Lung (tissue), 12 donors: ENCODE measurements around the gene TRIM14. TPM values are rescaled to one million over a fixed set of nuclear protein-coding genes. Genes with fewer than 3 reads are reported as not detected.

Experiments used
- ATAC-seq: fragments of 200-7000 bp; cut with Tn5 transposase; one replicate; pipeline ENCODE4 v1.9.1; 2020; ENCODE audit warnings: moderate number of reproducible peaks; ENCODE audit not compliant: insufficient read depth, low FRiP score
- DNase-seq, 3 donors: peaks; one replicate each; pipeline ENCODE4 v3.0.0-alpha.2; 2013 to 2017
- H3K27ac ChIP-seq, 2 donors: one replicate each; pipeline ENCODE4 v1.5.1; 2013; ENCODE audit warnings: mild to moderate bottlenecking in 2 of 2, moderate library complexity in 2 of 2, control low read depth in 1 of 2, inconsistent platforms in 1 of 2, low read depth in 1 of 2, low read length in 1 of 2
- H3K27me3 ChIP-seq, 3 donors: one replicate each; pipeline ENCODE4 v1.5.1; 2013; ENCODE audit warnings: low read length in 2 of 3; ENCODE audit not compliant: control insufficient read depth in 3 of 3, insufficient read depth in 3 of 3
- H3K36me3 ChIP-seq, 4 donors: one replicate each; pipeline ENCODE4 v1.5.1; 2013; ENCODE audit warnings: low read length in 4 of 4, mild to moderate bottlenecking in 1 of 4, moderate library complexity in 1 of 4; ENCODE audit not compliant: control insufficient read depth in 4 of 4, insufficient read depth in 4 of 4
- H3K4me1 ChIP-seq, 5 donors: one replicate each; pipeline ENCODE4 v1.5.1; 2013; ENCODE audit warnings: low read length in 5 of 5, mild to moderate bottlenecking in 2 of 5, moderate library complexity in 1 of 5; ENCODE audit not compliant: control insufficient read depth in 5 of 5, insufficient read depth in 5 of 5
- H3K4me3 ChIP-seq: one replicate; pipeline ENCODE4 v1.5.1; 2013; ENCODE audit warnings: mild to moderate bottlenecking, control low read depth, moderate library complexity
- H3K9ac ChIP-seq, 2 donors: one replicate each; pipeline ENCODE4 v1.5.1; 2013; ENCODE audit warnings: low read length in 2 of 2, control low read depth in 1 of 2; ENCODE audit not compliant: insufficient read depth in 1 of 2
- H3K9me3 ChIP-seq, 4 donors: one replicate each; pipeline ENCODE4 v1.5.1; 2013; ENCODE audit warnings: low read length in 3 of 4, mild to moderate bottlenecking in 1 of 4, moderate library complexity in 1 of 4; ENCODE audit not compliant: control insufficient read depth in 4 of 4, insufficient read depth in 3 of 4
- CTCF ChIP-seq: IDR thresholded peaks from 2 replicates; pipeline ENCODE4 v1.5.1; 2012; ENCODE audit warnings: mild to moderate bottlenecking; ENCODE audit errors: control extremely low read depth, extremely low read depth
- WGBS, 2 donors: extraction: QIAGEN DNeasy Blood & Tissue Kit; methylation state at CpG; one replicate each; pipeline ENCODE4 v1.1.7; 2013; 5-methylcytosine and 5-hydroxymethylcytosine counted together
- polyA plus RNA-seq, 2 donors: library from polyadenylated mRNA; stranded (reverse); fragments of 200-250 nt; gene quantifications; one replicate each; pipeline ENCODE4 v1.2.1, GENCODE V29; 2013
- total RNA-seq, 2 donors: library from RNA; depleted of rRNA in 1 of 2; stranded (reverse); fragments of >200 nt in 1 of 2; gene quantifications; one replicate each; pipeline ENCODE4 v1.2.1, GENCODE V29; 2014 to 2021
- donor health status: control.
- donor health status: control.
- donor health status: Bipolar disorder and iron deficiency.
- donor health status: healthy.
- donor health status: DM: yes; HTN: yes; CAD: no.

Gene TRIM14
- total and polyA plus RNA-seq, 4 donors = 5.0 to 42.7 (median 12.1) TPM

- WGBS, 2 donors = 83 to 87% methylated on average over 7 of the region's 7 CpGs
- Histone ChIP-seq H3K4me3 (no peak overlapping the region), H3K4me1 (peaks cover 0 to 2% (median 0%) of the 10 kb centered on the region in 5 donors), H3K27me3 (no peaks in the 10 kb centered on the region), H3K36me3 (peaks cover 5 to 32% (median 10%) of the 10 kb centered on the region in 4 donors), H3K9me3 (no peaks in the 10 kb centered on the region), H3K27ac (no peak overlapping the region), H3K9ac (no peak overlapping the region)
- ATAC-seq (no peak), DNase-seq (peak in 1 of 3 donors; percentile 21)
- no peak for TF ChIP-seq CTCF
Measured at GRCh38 chr9:98085944-98086343, 33.1 kb downstream of the TRIM14 start.

- no peaks in the 10 kb centered on the region for H3K9me3 ChIP-seq
- H3K4me1 ChIP-seq = peaks cover 0 to 3% (median 0%) of the 10 kb centered on the region in 5 donors
- TF ChIP-seq CTCF = no peak
- ATAC-seq (no peak), DNase-seq (no peak)
- no peaks in the 10 kb centered on the region for H3K27me3 ChIP-seq
- H3K36me3 ChIP-seq = peaks cover 5 to 35% (median 11%) of the 10 kb centered on the region in 4 donors
- H3K4me3 ChIP-seq = no peak overlapping the region
- WGBS, 2 donors = 95 to 98% methylated on average over 4 of the region's 4 CpGs
- H3K27ac ChIP-seq = no peak overlapping the region
- no peak overlapping the region for H3K9ac ChIP-seq
Measured at GRCh38 chr9:98085058-98085457, 34.0 kb downstream of the TRIM14 start.

- TF ChIP-seq CTCF = no peak
- peaks cover 8 to 40% (median 11%) of the 10 kb centered on the region in 4 donors for H3K36me3 ChIP-seq
- no peak overlapping the region for H3K27ac ChIP-seq
- WGBS, 2 donors = 89 to 95% methylated on average over 3 of the region's 3 CpGs
- H3K27me3 ChIP-seq = no peaks in the 10 kb centered on the region
- no peak overlapping the region for H3K9ac ChIP-seq
- H3K4me3 ChIP-seq = no peak overlapping the region
- H3K9me3 ChIP-seq = no peaks in the 10 kb centered on the region
- DNase-seq (no peak), ATAC-seq (no peak)
- peaks cover 0 to 3% (median 0%) of the 10 kb centered on the region in 5 donors for H3K4me1 ChIP-seq
Measured at GRCh38 chr9:98084396-98084795, 34.6 kb downstream of the TRIM14 start.
